ENCODE data around the gene CBLN3. TPM values are rescaled to one million over a fixed set of nuclear protein-coding genes. Genes with fewer than 3 reads are reported as not detected.
A peak's percentile ranks its signal among the peaks of the same experiment; 100 is the strongest.
"Not testable (repeated sequence)": the region's sequence is repeated elsewhere in the genome, so short reads cannot be mapped to it uniquely, and the experiment has no call there.

The CBLN3 gene
- total RNA-seq, 1 donor from 2014 or later = 3.9 TPM

- H3K4me1 Mint-ChIP-seq = peaks cover 70% of the 10 kb centered on the region
- H3K27ac Mint-ChIP-seq = peak overlapping the region; percentile 85
- no peaks in the 10 kb centered on the region for H3K27me3 Mint-ChIP-seq (ENCODE audit: low read depth)
- DNase-seq (ENCODE audit: low spot score in 2 of 2, unreplicated experiment in 2 of 2) = no peak
- peak overlapping the region; percentile 22 for H3K4me3 Mint-ChIP-seq
- peaks cover 5% of the 10 kb centered on the region for H3K9me3 Mint-ChIP-seq
- no peaks in the 10 kb centered on the region for H3K36me3 Mint-ChIP-seq
- no peak for TF ChIP-seq CTCF (IDR thresholded peaks at IDR 0.05; ENCODE audit: unreplicated experiment)
Measured at GRCh38 chr14:24392325-24393091, 37.0 kb downstream of the CBLN3 start.

DNA sequence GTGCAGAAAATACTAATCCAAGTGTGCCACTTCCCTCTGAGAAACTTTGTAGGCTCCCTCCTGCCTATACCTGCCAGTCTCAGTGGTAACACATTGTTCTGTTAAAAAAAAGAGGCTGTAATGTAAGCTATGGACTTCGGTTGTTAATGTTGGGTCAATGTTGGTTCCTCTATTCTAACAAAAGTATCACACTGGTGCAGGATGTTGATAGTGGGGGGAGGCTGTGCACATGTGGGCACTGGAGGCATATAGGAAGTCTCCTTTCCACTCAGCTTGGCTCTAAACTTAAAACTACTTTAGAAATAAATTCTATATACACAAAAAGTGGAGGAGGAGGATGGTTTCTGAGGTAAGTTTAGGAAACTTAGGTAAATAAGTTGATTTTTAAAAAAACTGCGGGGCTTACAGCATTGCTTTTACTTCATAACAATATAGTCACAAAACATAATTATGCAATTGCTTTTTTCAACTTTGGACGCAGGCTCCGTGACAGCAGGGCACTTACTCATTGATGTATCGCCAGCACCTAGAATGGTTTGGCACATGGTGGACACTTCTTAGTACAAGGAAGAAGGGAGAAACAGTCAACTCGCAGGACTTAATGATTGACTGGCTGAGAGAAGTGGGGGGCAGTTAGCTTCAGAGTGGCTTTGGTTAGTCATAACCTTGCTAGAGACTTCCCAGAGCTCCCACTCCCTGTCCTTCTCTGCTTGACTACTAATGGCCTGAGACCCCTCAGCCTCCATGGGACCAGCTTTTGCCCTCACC, 38.6 kb downstream of the CBLN3 start:
- no peak for TF ChIP-seq CTCF (IDR thresholded peaks at IDR 0.05; ENCODE audit: unreplicated experiment)
- peaks cover 59% of the 10 kb centered on the region for H3K4me1 Mint-ChIP-seq
- no peaks in the 10 kb centered on the region for H3K36me3 Mint-ChIP-seq
- H3K9me3 Mint-ChIP-seq = no peaks in the 10 kb centered on the region
- H3K27me3 Mint-ChIP-seq (ENCODE audit: low read depth) = no peaks in the 10 kb centered on the region
- no peak overlapping the region for H3K4me3 Mint-ChIP-seq
- H3K27ac Mint-ChIP-seq = peak overlapping the region; percentile 87
- no peak for DNase-seq (ENCODE audit: low spot score in 2 of 2, unreplicated experiment in 2 of 2)

DNA sequence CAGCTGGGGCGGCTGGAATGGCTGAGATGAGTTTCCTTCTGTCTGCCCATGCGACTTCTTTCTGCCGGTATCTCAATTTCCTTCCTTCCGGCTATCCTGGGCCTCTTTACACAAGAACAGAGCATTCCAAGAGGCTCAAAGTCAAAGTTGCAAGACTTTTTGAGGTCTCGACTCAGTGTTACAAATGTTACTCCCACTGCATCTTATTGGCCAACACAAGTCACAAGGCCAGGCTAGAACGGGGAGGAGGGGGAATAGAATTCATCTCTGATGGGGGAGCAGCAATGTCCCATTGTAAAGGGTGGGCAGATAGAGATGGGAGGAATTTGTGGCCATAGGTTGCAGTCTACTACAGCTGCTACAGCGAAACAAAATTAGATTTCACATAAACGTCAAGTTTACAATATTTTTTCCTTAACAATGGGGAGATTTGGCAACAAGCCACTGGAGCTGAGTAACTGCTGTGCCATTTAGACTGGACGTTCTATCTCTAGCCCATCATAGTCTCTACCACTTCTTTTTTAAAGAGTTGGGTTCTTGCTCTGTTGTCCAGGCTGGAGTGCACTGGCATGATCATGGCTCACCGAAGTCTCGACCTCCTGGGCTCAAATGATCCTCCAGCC, 40.1 kb downstream of the CBLN3 start:
- Mint-ChIP-seq H3K4me3 (no peak overlapping the region), H3K4me1 (peaks cover 52% of the 10 kb centered on the region), H3K9me3 (no peaks in the 10 kb centered on the region), H3K36me3 (no peaks in the 10 kb centered on the region), H3K27ac (peak overlapping the region; percentile 61), H3K27me3 (ENCODE audit: low read depth) (no peaks in the 10 kb centered on the region)
- TF ChIP-seq CTCF (IDR thresholded peaks at IDR 0.05; ENCODE audit: unreplicated experiment) = no peak
- DNase-seq (ENCODE audit: low spot score in 2 of 2, unreplicated experiment in 2 of 2) = no peak

GRCh38 chr14:24388474-24389179, 40.8 kb downstream of the CBLN3 start:
- TF ChIP-seq CTCF (IDR thresholded peaks at IDR 0.05; ENCODE audit: unreplicated experiment) = no peak
- Mint-ChIP-seq H3K36me3 (no peaks in the 10 kb centered on the region), H3K4me3 (no peak overlapping the region), H3K9me3 (no peaks in the 10 kb centered on the region), H3K27ac (peak overlapping the region; percentile 61), H3K27me3 (ENCODE audit: low read depth) (no peaks in the 10 kb centered on the region), H3K4me1 (peaks cover 45% of the 10 kb centered on the region)
- no peak for DNase-seq (ENCODE audit: low spot score in 2 of 2, unreplicated experiment in 2 of 2)

- not testable (repeated sequence) for H3K4me3 Mint-ChIP-seq; DNase-seq (ENCODE audit: low spot score in 2 of 2, unreplicated experiment in 2 of 2); H3K36me3 Mint-ChIP-seq; H3K27me3 Mint-ChIP-seq (ENCODE audit: low read depth); H3K27ac Mint-ChIP-seq; H3K9me3 Mint-ChIP-seq
- peaks cover 40% of the 10 kb centered on the region for H3K4me1 Mint-ChIP-seq
Measured at GRCh38 chr14:24387579-24387978, 41.9 kb downstream of the CBLN3 start.
